SK-N-SH treated with all-trans-retinoic acid at 6 μM for 48 hours (cell line): ENCODE results near the gene RNASE12.

Experiments
- BACH2 ChIP-seq: fragments of 250-450 bp; sonication (Bioruptor Pico); IDR thresholded peaks from 2 replicates; pipeline ENCODE4 v1.9.0; 2021; ENCODE audit warnings: mild to moderate bottlenecking, borderline replicate concordance
- ESRRG ChIP-seq: fragments of 250-450 bp; sonication (Bioruptor Pico); IDR thresholded peaks from 2 replicates; pipeline ENCODE4 v1.6.1; 2021; ENCODE audit warnings: mild to moderate bottlenecking
- PPARA ChIP-seq: fragments of 250-450 bp; sonication (Bioruptor Pico); IDR thresholded peaks from 2 replicates; pipeline ENCODE4 v1.5.0; 2020; ENCODE audit warnings: mild to moderate bottlenecking, borderline replicate concordance
- SNAI2 ChIP-seq: fragments of 250-450 bp; sonication (Bioruptor Pico); IDR thresholded peaks from 2 replicates; pipeline ENCODE4 v1.5.0; 2020; ENCODE audit warnings: mild to moderate bottlenecking, moderate library complexity
- TCF4 ChIP-seq: fragments of 250-450 bp; sonication (Bioruptor Pico); IDR thresholded peaks from 2 replicates; pipeline ENCODE4 v1.8.0; 2021; ENCODE audit warnings: mild to moderate bottlenecking, moderate library complexity, borderline replicate concordance
- TOX ChIP-seq: fragments of 250-450 bp; sonication (Bioruptor Pico); IDR thresholded peaks from 2 replicates; pipeline ENCODE4 v1.8.0; 2021; ENCODE audit warnings: mild to moderate bottlenecking, moderate library complexity, borderline replicate concordance
- ZC3H10 ChIP-seq: fragments of 250-450 bp; sonication (Bioruptor Pico); IDR thresholded peaks from 2 replicates; pipeline ENCODE4 v1.5.1; 2021; ENCODE audit warnings: mild to moderate bottlenecking, moderate library complexity
- ZNF565 ChIP-seq: fragments of 450-650 bp; formaldehyde crosslinking; conservative IDR thresholded peaks from 2 replicates; pipeline ENCODE4 v1.5.0; 2020; ENCODE audit warnings: low read depth, mild to moderate bottlenecking, moderate library complexity
- TF ChIP-seq, protein P1 (sequence below): fragments of 250-450 bp; sonication (Bioruptor Pico); IDR thresholded peaks from 2 replicates; pipeline ENCODE4 v1.5.1; 2020; ENCODE audit warnings: low read depth, mild to moderate bottlenecking, moderate library complexity
- TF ChIP-seq, protein P2 (sequence below): fragments of 250-450 bp; sonication (Bioruptor Pico); IDR thresholded peaks from 2 replicates; pipeline ENCODE4 v1.8.0; 2020; ENCODE audit warnings: mild to moderate bottlenecking, moderate library complexity, borderline replicate concordance
- TF ChIP-seq, protein P3 (sequence below): fragments of 250-450 bp; sonication (Bioruptor Pico); IDR thresholded peaks from 2 replicates; pipeline ENCODE4 v1.5.1; 2021; ENCODE audit warnings: mild to moderate bottlenecking, moderate library complexity

DNA sequence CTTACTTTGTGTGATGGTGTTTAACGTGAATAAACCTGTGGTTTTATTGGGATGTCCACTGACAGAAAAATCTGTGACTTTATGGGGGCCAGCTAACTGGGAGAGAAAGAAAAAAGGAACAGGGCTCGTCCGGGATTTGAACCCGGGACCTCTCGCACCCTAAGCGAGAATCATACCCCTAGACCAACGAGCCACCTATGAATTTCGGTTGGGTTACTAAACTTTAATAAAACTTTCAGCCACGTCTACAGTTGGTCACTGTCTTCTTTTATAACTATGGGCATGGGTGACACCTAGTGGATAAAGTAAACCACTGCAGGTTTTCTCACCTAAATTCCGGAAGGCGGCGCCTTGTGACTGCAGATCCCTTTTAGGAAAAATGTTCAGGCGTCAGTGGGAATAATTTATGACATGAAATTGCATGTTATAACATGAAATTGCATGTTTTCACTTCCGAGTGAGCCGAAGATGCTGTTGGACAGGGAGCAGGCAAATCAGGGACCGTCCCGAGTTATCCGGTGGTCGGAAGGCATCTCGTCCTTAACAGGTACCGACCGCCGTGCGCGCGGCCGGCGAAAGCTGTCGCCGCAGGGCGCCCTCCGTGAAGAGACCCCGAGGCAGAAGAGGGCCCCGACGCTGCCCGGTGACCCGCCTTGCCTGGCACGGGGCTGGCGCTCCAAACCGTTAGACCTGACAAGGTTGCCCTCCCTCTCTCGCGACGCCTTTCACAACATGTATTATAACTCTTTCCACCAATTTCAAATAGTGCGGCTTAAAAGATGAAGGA lies 18.2 kb upstream of the RNASE12 start:
- TF ChIP-seq BACH2 (CRISPR knock-in tag) (no peak), TCF4 (CRISPR knock-in tag) (no peak), ZC3H10 (no peak), PPARA (CRISPR knock-in tag) (no peak), SNAI2 (CRISPR knock-in tag) (no peak), ZNF565 (no peak), TOX (CRISPR knock-in tag) (no peak), ESRRG (CRISPR knock-in tag) (no peak)
- TF ChIP-seq, protein P1, sequence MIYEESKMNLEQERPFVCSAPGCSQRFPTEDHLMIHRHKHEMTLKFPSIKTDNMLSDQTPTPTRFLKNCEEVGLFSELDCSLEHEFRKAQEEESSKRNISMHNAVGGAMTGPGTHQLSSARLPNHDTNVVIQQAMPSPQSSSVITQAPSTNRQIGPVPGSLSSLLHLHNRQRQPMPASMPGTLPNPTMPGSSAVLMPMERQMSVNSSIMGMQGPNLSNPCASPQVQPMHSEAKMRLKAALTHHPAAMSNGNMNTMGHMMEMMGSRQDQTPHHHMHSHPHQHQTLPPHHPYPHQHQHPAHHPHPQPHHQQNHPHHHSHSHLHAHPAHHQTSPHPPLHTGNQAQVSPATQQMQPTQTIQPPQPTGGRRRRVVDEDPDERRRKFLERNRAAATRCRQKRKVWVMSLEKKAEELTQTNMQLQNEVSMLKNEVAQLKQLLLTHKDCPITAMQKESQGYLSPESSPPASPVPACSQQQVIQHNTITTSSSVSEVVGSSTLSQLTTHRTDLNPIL (CRISPR knock-in tag) = no peak
- TF ChIP-seq, protein P2, sequence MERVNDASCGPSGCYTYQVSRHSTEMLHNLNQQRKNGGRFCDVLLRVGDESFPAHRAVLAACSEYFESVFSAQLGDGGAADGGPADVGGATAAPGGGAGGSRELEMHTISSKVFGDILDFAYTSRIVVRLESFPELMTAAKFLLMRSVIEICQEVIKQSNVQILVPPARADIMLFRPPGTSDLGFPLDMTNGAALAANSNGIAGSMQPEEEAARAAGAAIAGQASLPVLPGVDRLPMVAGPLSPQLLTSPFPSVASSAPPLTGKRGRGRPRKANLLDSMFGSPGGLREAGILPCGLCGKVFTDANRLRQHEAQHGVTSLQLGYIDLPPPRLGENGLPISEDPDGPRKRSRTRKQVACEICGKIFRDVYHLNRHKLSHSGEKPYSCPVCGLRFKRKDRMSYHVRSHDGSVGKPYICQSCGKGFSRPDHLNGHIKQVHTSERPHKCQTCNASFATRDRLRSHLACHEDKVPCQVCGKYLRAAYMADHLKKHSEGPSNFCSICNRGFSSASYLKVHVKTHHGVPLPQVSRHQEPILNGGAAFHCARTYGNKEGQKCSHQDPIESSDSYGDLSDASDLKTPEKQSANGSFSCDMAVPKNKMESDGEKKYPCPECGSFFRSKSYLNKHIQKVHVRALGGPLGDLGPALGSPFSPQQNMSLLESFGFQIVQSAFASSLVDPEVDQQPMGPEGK = no peak
- TF ChIP-seq, protein P3, sequence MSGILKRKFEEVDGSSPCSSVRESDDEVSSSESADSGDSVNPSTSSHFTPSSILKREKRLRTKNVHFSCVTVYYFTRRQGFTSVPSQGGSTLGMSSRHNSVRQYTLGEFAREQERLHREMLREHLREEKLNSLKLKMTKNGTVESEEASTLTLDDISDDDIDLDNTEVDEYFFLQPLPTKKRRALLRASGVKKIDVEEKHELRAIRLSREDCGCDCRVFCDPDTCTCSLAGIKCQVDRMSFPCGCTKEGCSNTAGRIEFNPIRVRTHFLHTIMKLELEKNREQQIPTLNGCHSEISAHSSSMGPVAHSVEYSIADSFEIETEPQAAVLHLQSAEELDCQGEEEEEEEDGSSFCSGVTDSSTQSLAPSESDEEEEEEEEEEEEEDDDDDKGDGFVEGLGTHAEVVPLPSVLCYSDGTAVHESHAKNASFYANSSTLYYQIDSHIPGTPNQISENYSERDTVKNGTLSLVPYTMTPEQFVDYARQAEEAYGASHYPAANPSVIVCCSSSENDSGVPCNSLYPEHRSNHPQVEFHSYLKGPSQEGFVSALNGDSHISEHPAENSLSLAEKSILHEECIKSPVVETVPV (CRISPR knock-in tag) = no peak
